C4-2B (cell line): ENCODE data around the gene OSBPL8.

Experiments used
- CTCF ChIP-seq: fragments of 450-650 bp; conservative IDR thresholded peaks from 2 replicates; pipeline ENCODE4 v1.5.1; 2017; ENCODE audit warnings: mild to moderate bottlenecking
- ZFX ChIP-seq: fragments of 450-650 bp; IDR thresholded peaks from 2 replicates; pipeline ENCODE4 v1.6.1; 2017

GRCh38 chr12:76441016-76441415, 118.6 kb downstream of the OSBPL8 start:
- TF ChIP-seq CTCF (no peak), ZFX (no peak)
